WTC11 (cell line): ENCODE data around the gene CADM2. TPM values are rescaled to one million over a fixed set of nuclear protein-coding genes. Genes with fewer than 3 reads are reported as not detected.

Experiments used
- ATAC-seq: fragments of 200-7000 bp; cut with Tn5 transposase; 2 replicates; pipeline ENCODE4 v1.10.0; 2021; ENCODE audit warnings: mild to moderate bottlenecking, moderate library complexity
- CTCF ChIA-PET: fragments of 300-600 bp; sonication (Branson Sonifier 250); formaldehyde crosslinking; loops from one replicate; lab custom pipeline; 2021; ENCODE audit warnings: antibody characterized with exemption; lab: Charles Lee
- POLR2A ChIA-PET: fragments of 350-600 bp; sonication (Branson Sonifier 250); formaldehyde crosslinking; loops from one replicate; lab custom pipeline; 2021; ENCODE audit warnings: antibody characterized with exemption; lab: Charles Lee
- DNase-seq: peaks from one replicate; pipeline ENCODE4 v3.0.0; 2021; ENCODE audit warnings: low spot score
- H3K27ac Mint-ChIP-seq: 2 replicates; pipeline ENCODE4 v1.8.0; 2021; ENCODE audit warnings: mixed read lengths
- H3K27me3 Mint-ChIP-seq: 2 replicates; pipeline ENCODE4 v1.8.0; 2021; ENCODE audit warnings: low read depth, mild to moderate bottlenecking, moderate library complexity, mixed read lengths
- H3K36me3 Mint-ChIP-seq: 2 replicates; pipeline ENCODE4 v1.8.0; 2021; ENCODE audit warnings: mixed read lengths
- H3K4me1 Mint-ChIP-seq: 2 replicates; pipeline ENCODE4 v1.8.0; 2022; ENCODE audit warnings: mixed read lengths
- H3K4me3 Mint-ChIP-seq: 2 replicates; pipeline ENCODE4 v1.8.0; 2021; ENCODE audit warnings: mild to moderate bottlenecking, moderate library complexity, mixed read lengths
- H3K9me3 Mint-ChIP-seq: 2 replicates; pipeline ENCODE4 v1.8.0; 2021; ENCODE audit warnings: mixed read lengths
- ATF2 ChIP-seq: sonication (generic); formaldehyde crosslinking; IDR thresholded peaks from 2 replicates; pipeline ENCODE4 v1.8.1; 2022; ENCODE audit warnings: low read depth, missing genetic modification reagents, borderline replicate concordance
- ATF6 ChIP-seq: sonication (generic); formaldehyde crosslinking; IDR thresholded peaks from 2 replicates; pipeline ENCODE4 v1.8.1; 2023; ENCODE audit warnings: mild to moderate bottlenecking, missing genetic modification reagents
- CDX4 ChIP-seq: fragments of 250-450 bp; sonication (Bioruptor Pico); IDR thresholded peaks from 2 replicates; pipeline ENCODE4 v1.9.0; 2021; ENCODE audit warnings: moderate library complexity, mild to moderate bottlenecking, inconsistent platforms, borderline replicate concordance
- CREB1 ChIP-seq: sonication (generic); formaldehyde crosslinking; IDR thresholded peaks from 2 replicates; pipeline ENCODE4 v1.8.0; 2023; ENCODE audit warnings: mild to moderate bottlenecking, missing genetic modification reagents
- ESRRA ChIP-seq: sonication (generic); formaldehyde crosslinking; IDR thresholded peaks from 2 replicates; pipeline ENCODE4 v1.8.1; 2022; ENCODE audit warnings: mild to moderate bottlenecking, missing genetic modification reagents, borderline replicate concordance
- MLX ChIP-seq: sonication (generic); formaldehyde crosslinking; IDR thresholded peaks from 2 replicates; pipeline ENCODE4 v1.8.1; 2023; ENCODE audit warnings: mild to moderate bottlenecking, missing genetic modification reagents, moderate library complexity
- NFYB ChIP-seq: sonication (generic); formaldehyde crosslinking; conservative IDR thresholded peaks from 2 replicates; pipeline ENCODE4 v1.8.0; 2022; ENCODE audit warnings: low read depth, missing genetic modification reagents
- NR2C2 ChIP-seq: sonication (generic); formaldehyde crosslinking; IDR thresholded peaks from 2 replicates; pipeline ENCODE4 v1.8.0; 2022; ENCODE audit warnings: mild to moderate bottlenecking, missing genetic modification reagents
- PREB ChIP-seq: sonication (generic); formaldehyde crosslinking; IDR thresholded peaks from 2 replicates; pipeline ENCODE4 v1.8.1; 2022; ENCODE audit warnings: mild to moderate bottlenecking, missing genetic modification reagents, moderate library complexity, borderline replicate concordance
- RORB ChIP-seq: fragments of 250-450 bp; sonication (Bioruptor Pico); IDR thresholded peaks from 2 replicates; pipeline ENCODE4 v1.9.0; 2021; ENCODE audit warnings: mild to moderate bottlenecking
- ZNF281 ChIP-seq: sonication (generic); formaldehyde crosslinking; IDR thresholded peaks from 2 replicates; pipeline ENCODE4 v1.8.0; 2023; ENCODE audit warnings: mild to moderate bottlenecking, missing genetic modification reagents
- ZNF423 ChIP-seq: fragments of 250-450 bp; sonication (Bioruptor Pico); IDR thresholded peaks from 2 replicates; pipeline ENCODE4 v2.1.2; 2022; ENCODE audit warnings: mild to moderate bottlenecking, moderate library complexity
- total RNA-seq: library from RNA; stranded (reverse); gene quantifications from 3 replicates; pipeline ENCODE4 v1.2.3, GENCODE V29; 2021
- TF ChIP-seq, protein P1 (sequence below): sonication (generic); formaldehyde crosslinking; IDR thresholded peaks from 2 replicates; pipeline ENCODE4 v1.8.1; 2022; ENCODE audit warnings: low read depth, mild to moderate bottlenecking, moderate library complexity, missing genetic modification reagents, borderline replicate concordance
- TF ChIP-seq, protein P2 (sequence below): sonication (generic); formaldehyde crosslinking; IDR thresholded peaks from 2 replicates; pipeline ENCODE4 v1.8.0; 2022; ENCODE audit warnings: mild to moderate bottlenecking, missing genetic modification reagents

CADM2 gene
- total RNA-seq, 1 experiment from 2014 or later, result 18.8 TPM

DNA sequence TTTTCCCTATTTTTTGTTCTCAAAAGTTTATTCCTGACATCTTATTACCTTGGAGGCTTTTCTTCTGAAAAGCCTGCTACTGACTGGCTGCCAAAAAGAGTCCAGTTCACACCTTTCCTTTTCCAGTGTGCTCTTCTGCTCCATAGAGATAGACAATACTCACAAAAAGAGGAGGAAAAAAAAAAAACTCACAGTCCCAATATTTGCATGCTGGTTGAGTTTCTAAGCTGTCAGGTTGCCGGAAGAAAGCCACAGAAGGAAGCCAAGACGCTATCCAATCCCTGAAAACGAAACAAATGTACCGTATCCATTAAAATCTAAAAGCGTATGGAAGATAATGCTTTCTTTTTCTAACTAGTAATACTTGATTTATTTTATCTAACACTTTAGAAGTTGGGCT, 299.5 kb downstream of the CADM2 start:
- Mint-ChIP-seq H3K4me1 (peaks cover 15% of the 10 kb centered on the region), H3K27ac (no peak overlapping the region), H3K36me3 (no peaks in the 10 kb centered on the region), H3K4me3 (no peak overlapping the region), H3K9me3 (no peaks in the 10 kb centered on the region), H3K27me3 (no peaks in the 10 kb centered on the region)
- ChIA-PET CTCF (no interaction called here), POLR2A (no interaction called here)
- TF ChIP-seq, protein P1, sequence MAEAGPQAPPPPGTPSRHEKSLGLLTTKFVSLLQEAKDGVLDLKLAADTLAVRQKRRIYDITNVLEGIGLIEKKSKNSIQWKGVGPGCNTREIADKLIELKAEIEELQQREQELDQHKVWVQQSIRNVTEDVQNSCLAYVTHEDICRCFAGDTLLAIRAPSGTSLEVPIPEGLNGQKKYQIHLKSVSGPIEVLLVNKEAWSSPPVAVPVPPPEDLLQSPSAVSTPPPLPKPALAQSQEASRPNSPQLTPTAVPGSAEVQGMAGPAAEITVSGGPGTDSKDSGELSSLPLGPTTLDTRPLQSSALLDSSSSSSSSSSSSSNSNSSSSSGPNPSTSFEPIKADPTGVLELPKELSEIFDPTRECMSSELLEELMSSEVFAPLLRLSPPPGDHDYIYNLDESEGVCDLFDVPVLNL (CRISPR knock-in tag), result no peak
- TF ChIP-seq NR2C2 (no peak), ATF2 (CRISPR knock-in tag) (no peak), ZNF423 (CRISPR knock-in tag) (no peak)
- ATAC-seq, result no peak
- DNase-seq, result no peak

DNA sequence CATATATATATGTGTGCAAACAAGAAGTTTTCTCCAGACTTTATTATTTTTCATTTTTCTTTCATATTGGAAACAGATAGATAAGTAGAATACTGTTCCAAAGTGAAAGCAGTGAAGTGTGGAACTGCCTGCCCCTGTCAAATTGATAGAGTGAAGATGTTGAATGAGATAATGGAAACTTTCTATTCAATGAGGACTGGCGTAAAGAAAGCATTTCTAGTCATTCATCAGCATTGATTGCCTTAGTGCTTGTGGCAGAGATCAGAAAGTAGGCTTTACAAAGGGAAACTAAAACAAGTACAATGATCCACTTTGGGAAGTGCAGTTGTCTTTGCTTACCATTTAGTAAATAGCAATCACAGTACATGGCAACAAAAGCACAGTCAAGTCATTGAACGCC, 300.0 kb downstream of the CADM2 start:
- Mint-ChIP-seq H3K4me3 (no peak overlapping the region), H3K36me3 (no peaks in the 10 kb centered on the region), H3K27ac (no peak overlapping the region), H3K4me1 (peaks cover 15% of the 10 kb centered on the region), H3K9me3 (no peaks in the 10 kb centered on the region)
- ATAC-seq, result no peak
- POLR2A ChIA-PET, result no interaction called here
- no peak for DNase-seq
- TF ChIP-seq, protein P1 (CRISPR knock-in tag), result no peak
- TF ChIP-seq NFYB (CRISPR knock-in tag) (no peak), ZNF423 (CRISPR knock-in tag) (no peak), PREB (CRISPR knock-in tag) (no peak), ATF6 (CRISPR knock-in tag) (no peak), RORB (CRISPR knock-in tag) (no peak), ESRRA (CRISPR knock-in tag) (no peak), CREB1 (CRISPR knock-in tag) (no peak), MLX (CRISPR knock-in tag) (no peak), ZNF281 (CRISPR knock-in tag) (no peak), CDX4 (CRISPR knock-in tag) (no peak)
- TF ChIP-seq, protein P2, sequence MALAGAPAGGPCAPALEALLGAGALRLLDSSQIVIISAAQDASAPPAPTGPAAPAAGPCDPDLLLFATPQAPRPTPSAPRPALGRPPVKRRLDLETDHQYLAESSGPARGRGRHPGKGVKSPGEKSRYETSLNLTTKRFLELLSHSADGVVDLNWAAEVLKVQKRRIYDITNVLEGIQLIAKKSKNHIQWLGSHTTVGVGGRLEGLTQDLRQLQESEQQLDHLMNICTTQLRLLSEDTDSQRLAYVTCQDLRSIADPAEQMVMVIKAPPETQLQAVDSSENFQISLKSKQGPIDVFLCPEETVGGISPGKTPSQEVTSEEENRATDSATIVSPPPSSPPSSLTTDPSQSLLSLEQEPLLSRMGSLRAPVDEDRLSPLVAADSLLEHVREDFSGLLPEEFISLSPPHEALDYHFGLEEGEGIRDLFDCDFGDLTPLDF (CRISPR knock-in tag), result no peak
- TF ChIP-seq, all 79 proteins: peak for 0
- no peaks in the 10 kb centered on the region for H3K27me3 Mint-ChIP-seq
- CTCF ChIA-PET, result no interaction called here
